ENCODE results near the gene RSPH6A.
"Not testable (repeated sequence)": the region's sequence is repeated elsewhere in the genome, so short reads cannot be mapped to it uniquely, and the experiment has no call there.

The RSPH6A gene

DNA sequence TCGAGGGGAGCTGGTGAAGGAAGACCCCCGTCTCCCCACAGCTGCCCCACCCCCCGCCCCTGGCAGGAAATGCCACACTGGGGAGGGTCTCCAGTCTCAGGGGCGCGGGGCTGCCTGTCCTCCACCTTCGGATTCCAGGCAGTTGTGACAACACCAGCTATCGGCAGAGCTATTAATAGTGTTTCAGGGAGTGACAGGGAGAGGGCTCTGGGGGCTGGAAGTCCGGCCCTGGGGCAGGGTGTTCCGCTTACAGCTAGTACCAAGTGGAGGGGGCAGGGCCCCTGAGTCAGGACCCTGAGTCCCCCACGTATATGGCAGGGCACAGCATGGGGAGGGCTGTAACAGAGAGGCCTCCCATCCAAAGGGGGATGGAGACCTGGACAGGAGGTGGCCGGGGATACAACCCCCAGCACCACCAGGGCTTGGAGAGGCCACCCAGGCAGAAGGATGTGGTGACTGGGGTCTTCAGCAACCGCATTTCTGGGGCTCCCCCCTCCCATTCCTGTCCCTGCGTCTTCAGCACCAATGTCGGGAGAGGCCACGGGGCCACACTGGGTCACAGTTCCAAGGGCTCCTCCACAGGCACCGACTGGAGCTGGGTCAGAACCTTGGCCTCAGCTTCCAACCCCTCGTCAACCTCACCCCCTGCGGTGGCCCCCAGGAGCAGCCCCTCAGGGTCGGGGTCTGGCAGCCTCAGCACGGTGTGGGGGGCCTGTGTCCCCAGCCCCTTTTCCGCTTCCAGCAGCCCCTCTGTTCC is 50.0 kb downstream of the RSPH6A start:
- no peak for DNase-seq (ENCODE audit: low spot score)

GRCh38 chr19:45764475-45764874 is 50.6 kb downstream of the RSPH6A start:
- DNase-seq (ENCODE audit: low spot score) = no peak

- no peak for DNase-seq (ENCODE audit: low spot score)
Measured at GRCh38 chr19:45763691-45764294, 51.3 kb downstream of the RSPH6A start.

DNA sequence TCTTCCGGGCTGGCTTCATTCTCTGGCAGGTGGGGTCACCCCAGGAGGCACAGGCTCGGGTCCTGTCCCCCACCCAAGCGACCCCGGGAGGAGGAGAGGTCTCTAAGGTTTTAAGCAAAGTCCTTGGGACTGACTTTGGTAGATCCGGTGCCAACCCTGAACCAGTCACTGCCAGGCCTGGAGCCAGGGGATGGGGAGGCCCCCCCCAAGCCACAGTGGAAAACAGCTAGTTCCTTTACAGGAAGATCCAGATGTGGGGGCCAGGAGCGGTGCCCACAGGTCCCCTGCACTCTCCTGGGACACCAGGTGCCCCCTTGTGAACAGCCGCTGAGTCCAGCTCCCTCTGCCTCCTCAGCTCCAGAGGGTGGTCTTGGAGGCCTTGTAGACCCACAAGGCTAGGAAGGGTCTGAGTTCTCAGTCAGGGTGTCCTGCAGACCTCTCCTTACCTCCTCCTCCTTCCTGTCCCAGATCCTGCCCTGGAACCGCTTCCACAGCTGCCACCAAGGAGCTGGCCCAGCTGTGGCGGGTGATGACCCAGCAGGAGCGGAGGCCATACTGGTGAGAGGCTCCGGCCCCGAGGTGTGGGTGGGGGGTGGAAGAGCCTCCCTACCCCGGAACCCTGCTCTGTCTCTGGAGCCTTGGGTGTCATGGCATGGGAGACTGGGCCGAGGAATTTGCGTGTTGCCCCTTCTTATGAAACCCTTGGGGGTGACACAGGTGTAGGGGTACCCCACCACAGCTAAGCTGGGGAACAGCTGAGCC is 52.1 kb downstream of the RSPH6A start:
- no peak for DNase-seq (ENCODE audit: low spot score)

DNA sequence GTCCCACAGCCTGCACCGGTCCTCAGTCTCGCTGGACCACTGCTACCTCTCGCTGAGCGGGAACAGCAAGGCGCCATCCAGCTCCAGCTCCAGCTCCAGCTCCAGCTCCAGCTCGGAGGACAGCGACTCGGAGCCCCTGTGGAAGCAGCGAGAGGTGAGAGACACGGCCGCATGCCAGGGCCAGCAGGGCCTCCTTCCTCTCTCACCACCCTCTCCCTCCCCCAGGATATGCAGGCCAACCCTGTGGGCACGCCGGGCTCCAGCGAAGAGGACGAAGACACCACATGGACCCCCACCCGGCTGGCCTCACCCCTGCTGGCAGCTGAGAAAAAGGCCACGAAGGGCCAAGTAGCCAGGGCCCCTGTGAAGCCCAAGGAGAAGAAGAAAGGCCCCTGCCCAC is 53.4 kb downstream of the RSPH6A start:
- DNase-seq (ENCODE audit: low spot score) = no peak

GRCh38 chr19:45758921-45759320 is 56.2 kb downstream of the RSPH6A start:
- DNase-seq (ENCODE audit: low spot score) = no peak

GRCh38 chr19:45757695-45758094 is 57.4 kb downstream of the RSPH6A start:
- no peak for DNase-seq (ENCODE audit: low spot score)

DNA sequence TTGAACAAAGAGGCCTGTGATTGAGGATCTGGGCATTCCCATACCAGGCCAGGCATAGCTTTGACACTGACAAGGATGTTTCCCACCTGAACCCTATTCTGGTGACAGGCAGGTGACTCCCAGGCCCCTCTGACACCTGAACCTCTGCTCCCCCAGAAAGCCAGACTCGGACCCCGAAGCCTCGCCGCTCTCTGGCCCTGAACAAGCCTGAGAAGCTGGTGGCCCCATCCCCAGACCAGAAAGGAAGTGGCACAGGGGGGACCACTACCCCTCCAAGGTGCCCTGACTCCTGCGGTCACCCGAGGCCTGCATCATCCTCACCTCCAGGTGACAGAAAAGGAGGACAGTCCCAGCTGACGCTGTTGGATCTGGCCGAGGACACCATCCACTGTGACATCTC is 60.8 kb downstream of the RSPH6A start:
- DNase-seq (ENCODE audit: low spot score) = no peak

DNA sequence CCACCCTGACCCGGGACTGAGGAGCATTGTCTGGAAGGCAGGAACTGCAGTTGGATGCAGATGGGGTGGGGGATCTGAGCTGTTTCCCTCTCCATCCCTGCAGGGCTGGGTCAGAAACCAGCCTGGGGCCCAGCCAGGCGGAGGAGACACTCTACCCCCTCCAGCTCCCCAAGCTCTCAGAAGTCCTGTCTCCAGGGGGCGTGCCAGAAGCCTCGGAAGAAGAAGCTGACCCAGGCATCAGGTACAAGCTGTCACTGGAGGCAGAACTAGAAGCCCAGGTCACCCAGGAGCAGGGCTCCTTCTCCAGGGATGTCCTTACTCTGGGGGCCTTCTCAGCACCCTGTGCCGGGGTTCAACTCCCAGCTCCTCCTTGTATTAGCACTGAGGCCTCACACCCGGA is 61.6 kb downstream of the RSPH6A start:
- no peak for DNase-seq (ENCODE audit: low spot score)

GRCh38 chr19:45752639-45753038 is 62.5 kb downstream of the RSPH6A start:
- DNase-seq (ENCODE audit: low spot score) = no peak

- DNase-seq (ENCODE audit: low spot score) = not testable (repeated sequence)
Measured at GRCh38 chr19:45751483-45751882, 63.6 kb downstream of the RSPH6A start.

GRCh38 chr19:45747513-45747912 is 67.6 kb downstream of the RSPH6A start:
- no peak for DNase-seq (ENCODE audit: low spot score)

GRCh38 chr19:45746866-45747265 is 68.2 kb downstream of the RSPH6A start:
- DNase-seq (ENCODE audit: low spot score) = no peak

All from globus pallidus (tissue), 1 donor.